Measurements from ENCODE around the gene ABCC5. TPM values are rescaled to one million over a fixed set of nuclear protein-coding genes. Genes with fewer than 3 reads are reported as not detected.

ABCC5 gene
- total RNA-seq, 1 donor from 2014 or later = 67.5 TPM

DNA sequence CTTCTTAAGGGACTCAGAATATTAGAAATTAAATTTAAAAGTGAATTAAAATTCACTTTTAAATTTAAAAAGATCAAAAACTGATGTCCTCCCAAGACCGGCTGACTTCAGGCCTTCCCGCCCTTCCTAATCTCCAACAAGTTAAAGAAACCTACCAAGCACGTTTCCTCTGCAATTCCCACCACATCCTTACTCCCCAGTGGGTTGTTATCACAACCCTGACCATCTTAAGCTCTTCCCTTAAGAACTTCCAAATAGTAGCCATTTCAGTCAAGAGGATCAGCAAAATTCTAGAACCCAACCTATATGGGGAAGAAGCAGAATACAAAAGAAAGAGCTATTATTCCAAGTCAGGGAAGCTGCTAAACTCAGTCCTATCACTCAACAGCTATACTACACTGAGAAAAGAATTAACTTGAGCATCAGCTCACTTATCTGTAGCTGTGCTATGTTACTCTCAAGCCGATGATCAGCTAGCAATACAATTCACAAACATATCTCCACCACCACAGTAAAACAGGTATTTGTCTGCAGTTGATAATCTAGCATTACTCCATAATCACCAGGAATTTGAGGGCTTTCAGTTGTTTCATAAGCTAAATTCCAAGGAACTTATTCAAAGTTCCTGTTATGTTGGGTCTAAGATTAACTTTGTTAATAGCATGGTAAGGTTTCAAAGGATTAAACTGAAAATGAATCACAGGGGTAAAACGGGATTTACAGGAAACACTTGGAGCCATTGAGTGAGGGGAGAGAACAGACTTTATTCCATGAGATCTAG is 14.3 kb downstream of the ABCC5 start:
- intact Hi-C loops (cut with DNase I) = no loop called here
- Histone ChIP-seq H3K4me1 (peaks cover 27% of the 10 kb centered on the region), H3K4me3 (no peak overlapping the region), H3K27ac (no peak overlapping the region), H3K9me3 (no peaks in the 10 kb centered on the region), H3K27me3 (no peaks in the 10 kb centered on the region), H3K36me3 (peaks cover 0 to 5% of the 10 kb centered on the region in 2 donors)
- no peak for DNase-seq (ENCODE audit: extremely low spot score in 2 of 2)
- TF ChIP-seq, protein P1, sequence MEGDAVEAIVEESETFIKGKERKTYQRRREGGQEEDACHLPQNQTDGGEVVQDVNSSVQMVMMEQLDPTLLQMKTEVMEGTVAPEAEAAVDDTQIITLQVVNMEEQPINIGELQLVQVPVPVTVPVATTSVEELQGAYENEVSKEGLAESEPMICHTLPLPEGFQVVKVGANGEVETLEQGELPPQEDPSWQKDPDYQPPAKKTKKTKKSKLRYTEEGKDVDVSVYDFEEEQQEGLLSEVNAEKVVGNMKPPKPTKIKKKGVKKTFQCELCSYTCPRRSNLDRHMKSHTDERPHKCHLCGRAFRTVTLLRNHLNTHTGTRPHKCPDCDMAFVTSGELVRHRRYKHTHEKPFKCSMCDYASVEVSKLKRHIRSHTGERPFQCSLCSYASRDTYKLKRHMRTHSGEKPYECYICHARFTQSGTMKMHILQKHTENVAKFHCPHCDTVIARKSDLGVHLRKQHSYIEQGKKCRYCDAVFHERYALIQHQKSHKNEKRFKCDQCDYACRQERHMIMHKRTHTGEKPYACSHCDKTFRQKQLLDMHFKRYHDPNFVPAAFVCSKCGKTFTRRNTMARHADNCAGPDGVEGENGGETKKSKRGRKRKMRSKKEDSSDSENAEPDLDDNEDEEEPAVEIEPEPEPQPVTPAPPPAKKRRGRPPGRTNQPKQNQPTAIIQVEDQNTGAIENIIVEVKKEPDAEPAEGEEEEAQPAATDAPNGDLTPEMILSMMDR (IDR thresholded peaks at IDR 0.05) = no peak
- no peak for TF ChIP-seq POLR2A (IDR thresholded peaks at IDR 0.05)
- TF ChIP-seq POLR2AphosphoS5 (IDR thresholded peaks at IDR 0.05; ENCODE audit: insufficient read depth in 1 of 2, low read depth in 1 of 2) = peak in 1 of 2 donors; percentile 13

DNA sequence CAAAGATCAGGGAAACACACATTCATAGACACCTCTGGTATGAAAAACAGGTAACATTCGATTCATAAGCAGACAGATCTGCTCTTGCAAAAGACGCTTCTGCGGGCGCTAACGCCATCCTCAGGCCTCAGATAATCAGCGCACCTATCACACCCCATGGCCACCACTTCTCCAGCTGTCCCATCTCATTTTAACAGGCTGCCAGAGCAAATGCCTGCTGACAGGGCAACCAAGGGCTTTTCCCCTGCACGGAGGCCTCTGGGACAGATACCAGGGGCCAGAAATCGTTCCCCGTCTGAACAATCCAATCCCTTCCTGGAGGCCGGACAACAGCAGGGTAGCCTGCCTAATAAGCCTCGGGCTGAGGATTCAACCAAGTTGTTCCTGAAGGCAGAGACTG is 15.2 kb downstream of the ABCC5 start:
- Histone ChIP-seq H3K9me3 (no peaks in the 10 kb centered on the region), H3K27ac (no peak overlapping the region), H3K4me1 (peaks cover 27% of the 10 kb centered on the region), H3K4me3 (no peak overlapping the region), H3K36me3 (peaks cover 0 to 5% of the 10 kb centered on the region in 2 donors), H3K27me3 (no peaks in the 10 kb centered on the region)
- no peak for DNase-seq (ENCODE audit: extremely low spot score in 2 of 2)
- intact Hi-C loops (cut with DNase I) = no loop called here
- TF ChIP-seq, protein P1 (IDR thresholded peaks at IDR 0.05) = no peak
- TF ChIP-seq POLR2A (IDR thresholded peaks at IDR 0.05) (no peak), POLR2AphosphoS5 (IDR thresholded peaks at IDR 0.05; ENCODE audit: insufficient read depth in 1 of 2, low read depth in 1 of 2) (no peak)

DNA sequence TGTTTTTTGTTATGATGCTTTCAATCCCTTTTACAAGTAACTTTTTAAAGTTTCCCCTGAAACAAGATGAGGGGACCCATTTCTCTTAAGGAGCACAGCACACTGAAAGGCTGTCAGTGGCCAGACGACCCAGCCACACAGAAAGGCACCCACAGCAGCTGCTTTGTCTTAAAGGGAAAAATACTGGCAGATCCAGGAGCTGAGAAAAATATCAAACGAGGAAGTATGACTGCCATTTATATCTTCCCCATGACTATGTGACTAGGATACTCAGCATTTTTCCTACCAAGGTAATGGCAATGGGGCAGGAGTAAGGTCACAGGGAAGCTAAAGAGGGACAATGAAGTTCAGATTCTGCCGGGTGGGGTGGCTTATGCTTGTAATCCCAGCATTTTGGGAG is 15.9 kb downstream of the ABCC5 start:
- Histone ChIP-seq H3K36me3 (peaks cover 0 to 5% of the 10 kb centered on the region in 2 donors), H3K27me3 (no peaks in the 10 kb centered on the region), H3K9me3 (no peaks in the 10 kb centered on the region), H3K4me1 (peaks cover 27% of the 10 kb centered on the region), H3K4me3 (no peak overlapping the region), H3K27ac (no peak overlapping the region)
- no peak for DNase-seq (ENCODE audit: extremely low spot score in 2 of 2)
- TF ChIP-seq, protein P1 (IDR thresholded peaks at IDR 0.05) = no peak
- TF ChIP-seq POLR2AphosphoS5 (IDR thresholded peaks at IDR 0.05; ENCODE audit: insufficient read depth in 1 of 2, low read depth in 1 of 2) = no peak
- no peak for TF ChIP-seq POLR2A (IDR thresholded peaks at IDR 0.05)
- intact Hi-C loops (cut with DNase I) = no loop called here

DNA sequence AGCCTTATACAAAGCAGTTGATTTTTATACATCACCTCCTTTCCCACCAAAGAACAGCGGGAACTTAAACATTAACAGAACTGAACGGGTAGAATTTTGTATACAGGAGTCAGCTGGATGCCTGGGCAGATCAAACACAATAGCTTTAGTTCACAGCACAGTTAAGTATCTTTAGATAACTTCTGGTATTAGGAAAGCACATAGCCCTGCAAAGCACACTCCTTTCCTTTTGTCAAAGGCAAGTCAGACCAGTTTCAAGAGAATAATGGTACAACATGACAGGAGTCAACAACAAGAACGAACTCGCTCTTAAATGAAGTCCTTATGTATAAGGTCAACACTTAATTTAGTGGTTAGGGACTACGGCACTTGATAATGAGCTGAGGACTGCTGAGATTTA is 26.3 kb downstream of the ABCC5 start:
- Histone ChIP-seq H3K4me1 (no peaks in the 10 kb centered on the region), H3K27ac (peak overlapping the region; percentile 7), H3K4me3 (no peak overlapping the region), H3K9me3 (no peaks in the 10 kb centered on the region), H3K27me3 (no peaks in the 10 kb centered on the region), H3K36me3 (peaks cover 0 to 23% of the 10 kb centered on the region in 2 donors)
- intact Hi-C loops (cut with DNase I) = no loop called here
- no peak for DNase-seq (ENCODE audit: extremely low spot score in 2 of 2)
- TF ChIP-seq POLR2AphosphoS5 (IDR thresholded peaks at IDR 0.05; ENCODE audit: insufficient read depth in 1 of 2, low read depth in 1 of 2) = peak in 1 of 2 donors; percentile 67
- TF ChIP-seq, protein P1 (IDR thresholded peaks at IDR 0.05) = no peak

DNA sequence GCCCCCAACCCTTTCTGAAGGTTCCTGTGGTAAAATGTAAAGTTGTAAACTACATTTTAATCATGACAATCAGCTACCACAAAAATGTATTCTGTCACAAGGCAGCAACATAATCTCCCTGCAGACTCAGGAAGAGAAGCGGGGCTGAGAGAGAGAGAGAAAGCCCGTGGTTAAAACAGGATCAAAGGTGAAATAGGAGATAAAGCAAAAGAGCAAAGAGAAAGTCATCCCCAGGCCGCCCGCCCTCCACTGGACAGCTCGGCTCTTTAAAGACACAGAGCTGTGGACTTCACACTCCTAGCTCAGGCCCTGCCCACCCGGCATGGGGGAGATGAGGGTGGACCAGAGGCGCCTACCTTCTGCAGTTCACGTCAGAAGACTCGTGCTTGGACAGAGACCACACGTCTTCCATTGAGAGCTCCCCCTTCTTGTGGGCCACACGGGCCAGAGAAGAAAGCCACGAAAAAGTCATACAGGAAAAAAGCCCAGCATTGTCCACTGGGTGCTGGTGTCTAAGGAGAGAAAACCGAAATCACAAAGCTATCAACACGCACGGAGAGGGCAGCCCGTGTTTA is 29.4 kb downstream of the ABCC5 start:
- Histone ChIP-seq H3K27ac (no peak overlapping the region), H3K36me3 (peaks cover 0 to 41% of the 10 kb centered on the region in 2 donors), H3K9me3 (no peaks in the 10 kb centered on the region), H3K4me3 (no peak overlapping the region), H3K27me3 (no peaks in the 10 kb centered on the region), H3K4me1 (no peaks in the 10 kb centered on the region)
- DNase-seq (ENCODE audit: extremely low spot score in 2 of 2) = no peak
- intact Hi-C loops (cut with DNase I) = no loop called here
- TF ChIP-seq POLR2AphosphoS5 (IDR thresholded peaks at IDR 0.05; ENCODE audit: insufficient read depth in 1 of 2, low read depth in 1 of 2) (no peak), POLR2A (IDR thresholded peaks at IDR 0.05) (no peak)
- TF ChIP-seq, protein P1 (IDR thresholded peaks at IDR 0.05) = no peak

Measured in vagina (tissue), 2 donors.